GM18511 (cell line): Measurements from ENCODE around the gene ITGB2.

ENCODE experiments used
- ATAC-seq: cut with Tn5 transposase; IDR thresholded peaks from one replicate; pipeline ENCODE4 v1.9.1; 2021; ENCODE audit warnings: mild to moderate bottlenecking, moderate library complexity; ENCODE audit not compliant: unreplicated experiment

ITGB2 gene

GRCh38 chr21:44911384-44912157 is 9.1 kb downstream of the ITGB2 start:
- no peak for ATAC-seq

- no peak for ATAC-seq
Observed at GRCh38 chr21:44911068-44911383, 9.7 kb downstream of the ITGB2 start.

GRCh38 chr21:44910229-44911067 is 10.3 kb downstream of the ITGB2 start:
- no peak for ATAC-seq

- no peak for ATAC-seq
Observed at GRCh38 chr21:44909719-44910118, 11.0 kb downstream of the ITGB2 start.

- ATAC-seq: no peak
Observed at GRCh38 chr21:44908908-44909307, 11.8 kb downstream of the ITGB2 start.

- no peak for ATAC-seq
Observed at GRCh38 chr21:44907966-44908895, 12.5 kb downstream of the ITGB2 start.

GRCh38 chr21:44907225-44907965 is 13.3 kb downstream of the ITGB2 start:
- ATAC-seq: no peak

GRCh38 chr21:44905728-44906090 is 15.0 kb downstream of the ITGB2 start:
- no peak for ATAC-seq

- ATAC-seq: no peak
Observed at GRCh38 chr21:44905016-44905727, 15.5 kb downstream of the ITGB2 start.

GRCh38 chr21:44904141-44904923 is 16.4 kb downstream of the ITGB2 start:
- no peak for ATAC-seq

- no peak for ATAC-seq
Observed at GRCh38 chr21:44903689-44904088, 17.0 kb downstream of the ITGB2 start.

GRCh38 chr21:44903050-44903685 is 17.5 kb downstream of the ITGB2 start:
- no peak for ATAC-seq

GRCh38 chr21:44902268-44903049 is 18.2 kb downstream of the ITGB2 start:
- ATAC-seq: no peak

- ATAC-seq: no peak
Observed at GRCh38 chr21:44901391-44902074, 19.2 kb downstream of the ITGB2 start.

GRCh38 chr21:44900559-44901251 is 20.0 kb downstream of the ITGB2 start:
- no peak for ATAC-seq

GRCh38 chr21:44899768-44900558 is 20.7 kb downstream of the ITGB2 start:
- no peak for ATAC-seq
